Fibroblast of the conjunctiva (primary cell): ENCODE measurements around the gene TULP4.
A peak's percentile ranks its signal among the peaks of the same experiment; 100 is the strongest.
"Not testable (repeated sequence)": the region's sequence is repeated elsewhere in the genome, so short reads cannot be mapped to it uniquely, and the experiment has no call there.

ENCODE experiments used
- DNase-seq: peaks from one replicate; pipeline ENCODE4 v3.0.0-alpha.2; 2010; ENCODE audit warnings: low read depth

The TULP4 gene

GRCh38 chr6:158295976-158296853, 16.1 kb upstream of the TULP4 start:
- DNase-seq = not testable (repeated sequence)

- not testable (repeated sequence) for DNase-seq
Observed at GRCh38 chr6:158296854-158297324, 15.4 kb upstream of the TULP4 start.

- not testable (repeated sequence) for DNase-seq
Observed at GRCh38 chr6:158297657-158298056, 14.6 kb upstream of the TULP4 start.

DNA sequence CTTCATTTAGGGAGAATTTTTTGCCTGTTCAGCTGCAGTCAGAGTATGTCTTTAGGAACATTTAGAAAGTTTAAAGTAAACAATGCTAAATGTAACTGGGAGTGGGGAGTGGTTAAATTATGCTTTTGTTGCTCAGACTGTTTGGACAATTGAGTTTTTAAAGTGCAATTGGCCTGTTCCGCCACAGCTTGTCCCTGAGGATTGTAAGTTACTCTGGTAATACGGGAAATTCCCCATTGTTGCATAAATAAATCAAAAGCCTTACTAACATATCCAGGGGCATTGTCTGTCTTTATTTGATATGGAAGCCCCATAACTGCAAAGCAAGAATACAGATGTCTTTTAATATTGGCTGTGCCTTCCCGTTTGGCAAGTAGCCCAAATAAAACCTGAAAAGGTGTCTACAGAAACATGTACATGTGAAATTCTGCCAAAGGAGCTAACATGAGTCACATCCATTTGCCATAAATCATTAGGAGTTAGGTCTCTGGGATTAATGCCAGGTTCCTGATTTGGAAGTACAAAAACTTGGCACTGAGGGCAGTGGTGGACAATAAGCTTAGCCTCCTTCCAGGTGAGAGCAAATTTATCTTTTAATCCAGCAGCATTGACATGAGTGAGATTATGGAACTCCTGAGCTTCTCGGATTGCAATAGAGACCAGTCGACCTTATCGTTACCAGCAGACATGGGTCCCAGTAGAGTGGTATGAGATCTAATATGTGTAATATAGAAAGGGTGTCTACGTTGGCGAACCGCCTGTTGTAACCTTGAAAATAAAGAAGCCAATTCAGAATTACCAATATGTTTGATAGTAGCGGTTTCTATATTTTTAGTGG, 11.7 kb upstream of the TULP4 start:
- DNase-seq = not testable (repeated sequence)

DNA sequence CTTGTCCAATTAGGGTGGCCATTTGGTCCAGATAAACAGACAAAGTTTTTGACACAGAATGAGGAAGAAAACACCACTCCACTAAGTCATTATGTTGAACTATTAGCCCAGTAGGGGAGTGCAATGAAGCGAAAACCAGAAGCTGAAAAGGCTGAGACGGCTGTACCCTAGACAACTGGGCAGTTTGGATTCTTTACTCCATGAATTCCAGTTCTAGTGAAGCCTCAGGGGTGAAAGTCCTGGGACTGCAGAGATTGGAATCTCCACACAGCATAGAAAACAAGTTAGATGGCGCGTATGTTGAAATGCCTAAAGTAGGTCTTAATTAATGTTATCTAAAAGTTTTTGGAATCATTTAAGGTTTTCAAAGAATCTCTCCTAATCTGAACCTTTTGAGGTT, 10.7 kb upstream of the TULP4 start:
- not testable (repeated sequence) for DNase-seq

DNA sequence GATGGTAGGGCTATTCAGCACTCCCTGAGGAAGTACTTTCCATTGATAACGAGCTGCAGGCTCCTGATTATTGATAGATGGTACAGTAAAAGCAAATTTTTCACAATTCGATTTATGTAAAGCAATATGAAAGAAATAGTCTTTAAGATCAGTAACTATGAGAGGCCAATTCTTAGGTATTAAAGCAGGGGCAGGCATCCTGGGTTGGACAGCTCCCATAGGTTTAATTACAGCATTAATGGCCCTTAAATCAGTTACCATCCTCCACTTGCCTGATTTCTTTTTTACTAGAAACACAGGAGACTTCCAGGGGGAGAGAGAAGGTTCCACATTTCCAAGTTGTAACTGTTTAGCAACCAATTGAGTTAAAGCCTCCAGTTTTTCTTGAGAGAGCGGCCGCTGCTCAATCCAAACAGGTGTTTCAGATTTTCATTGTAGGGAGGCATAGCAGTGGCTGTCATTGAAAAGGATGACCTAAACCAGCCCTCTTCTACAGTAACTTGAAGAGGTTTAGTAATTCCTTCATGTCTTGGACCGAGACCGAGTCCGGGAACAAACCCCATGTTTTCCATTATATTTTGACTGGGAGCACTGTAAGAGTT, 10.0 kb upstream of the TULP4 start:
- DNase-seq = not testable (repeated sequence)

DNA sequence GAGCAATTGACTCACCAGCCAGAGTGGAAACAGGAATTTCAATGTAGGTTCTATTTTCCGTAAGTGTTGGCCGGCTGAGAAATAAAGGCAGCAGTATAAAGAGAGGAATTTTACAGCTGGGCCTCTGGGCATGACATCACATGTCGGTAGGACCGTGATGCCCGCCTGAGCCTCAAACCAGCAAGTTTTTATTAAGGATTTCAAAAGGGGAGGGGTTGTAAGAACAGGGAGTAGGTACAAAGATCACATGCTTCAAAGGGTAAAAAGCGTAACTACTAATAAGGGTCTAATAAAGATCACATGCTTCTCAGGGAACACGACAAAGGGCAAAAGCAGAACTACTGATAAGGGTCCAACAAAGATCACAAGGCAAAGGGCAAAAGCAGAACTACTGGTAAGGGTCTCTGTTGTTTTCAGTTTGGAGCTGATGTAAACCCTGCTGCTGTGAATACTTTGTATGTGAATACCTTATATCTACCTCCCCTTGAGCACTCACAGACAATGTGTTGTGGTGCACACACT, 9.0 kb upstream of the TULP4 start:
- no peak for DNase-seq

GRCh38 chr6:158304254-158304653, 8.0 kb upstream of the TULP4 start:
- DNase-seq = no peak

DNA sequence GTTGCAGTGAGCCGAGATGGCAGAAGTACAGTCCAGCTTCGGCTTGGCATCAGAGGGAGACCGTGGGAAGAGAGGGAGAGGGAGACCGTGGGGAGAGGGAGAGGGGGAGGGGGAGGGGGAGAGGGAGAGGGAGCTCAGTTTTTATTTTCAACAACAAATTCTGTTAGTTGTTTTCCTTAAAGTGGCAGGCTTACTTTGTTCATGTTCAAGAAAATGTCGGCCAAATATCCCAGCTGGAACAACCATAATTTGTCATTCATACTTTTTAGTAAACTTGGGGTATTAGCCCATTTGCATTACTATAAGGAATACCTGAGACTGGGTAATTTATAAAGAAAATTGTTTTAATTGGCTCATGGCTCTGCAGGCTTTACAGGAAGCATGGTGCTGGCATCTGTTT, 2.5 kb upstream of the TULP4 start:
- no peak for DNase-seq

DNA sequence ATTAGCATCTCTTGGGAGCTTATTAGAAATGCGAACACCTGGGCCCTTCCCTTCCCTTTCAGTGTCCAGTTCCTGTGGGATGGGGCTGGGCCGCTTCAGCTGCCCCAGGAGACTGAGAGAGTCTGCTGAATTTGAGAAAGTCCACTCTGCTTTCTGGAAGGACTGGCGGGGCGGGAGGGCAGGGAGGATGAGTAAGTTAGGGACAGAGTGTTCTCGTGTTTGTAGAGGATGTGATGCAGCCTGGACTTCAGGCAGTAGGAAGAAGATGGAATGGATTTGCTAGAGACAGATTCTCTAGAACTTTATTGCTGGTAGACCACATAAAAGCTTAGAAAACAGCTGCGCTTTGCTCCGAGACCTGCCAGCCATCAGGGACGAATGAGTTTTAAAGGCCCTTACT, 1.1 kb upstream of the TULP4 start:
- no peak for DNase-seq

DNA sequence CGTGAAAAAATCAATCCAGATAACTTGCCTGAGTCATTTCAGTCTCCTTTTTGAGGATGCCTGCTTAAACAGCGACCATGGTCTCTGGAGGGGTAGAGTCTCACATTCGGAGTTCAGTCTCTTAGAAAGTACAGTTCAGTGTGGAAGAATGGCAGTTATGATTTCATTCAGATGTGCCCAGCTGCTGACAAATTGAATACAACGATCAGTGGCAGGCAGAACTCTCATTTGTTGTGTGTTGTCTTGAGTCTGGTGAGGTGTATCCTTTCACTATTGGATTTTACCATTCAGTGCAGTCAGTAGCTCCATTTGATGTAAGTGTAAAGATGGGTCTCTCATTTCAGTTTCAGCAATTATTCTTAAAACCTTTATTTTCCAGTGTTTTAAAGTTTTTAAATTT, 639 bp upstream of the TULP4 start:
- no peak for DNase-seq

- DNase-seq = no peak
Observed at GRCh38 chr6:158312672-158313397, 570 bp downstream of the TULP4 start.

DNA sequence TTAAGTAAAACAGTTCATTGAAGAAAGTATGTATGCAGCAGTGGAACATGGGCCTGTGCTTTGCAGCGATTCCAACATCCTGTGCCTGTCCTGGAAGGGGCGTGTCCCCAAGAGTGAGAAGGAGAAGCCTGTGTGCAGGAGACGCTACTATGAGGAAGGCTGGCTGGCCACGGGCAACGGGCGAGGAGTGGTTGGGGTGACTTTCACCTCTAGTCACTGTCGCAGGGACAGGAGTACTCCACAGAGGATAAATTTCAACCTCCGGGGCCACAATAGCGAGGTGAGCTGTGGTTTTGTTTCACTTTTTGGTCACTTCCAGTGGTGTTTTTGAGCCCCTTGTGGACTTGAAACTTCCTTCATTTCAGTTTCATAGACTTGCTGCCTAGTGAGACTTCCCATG, 1.7 kb downstream of the TULP4 start:
- no peak for DNase-seq

DNA sequence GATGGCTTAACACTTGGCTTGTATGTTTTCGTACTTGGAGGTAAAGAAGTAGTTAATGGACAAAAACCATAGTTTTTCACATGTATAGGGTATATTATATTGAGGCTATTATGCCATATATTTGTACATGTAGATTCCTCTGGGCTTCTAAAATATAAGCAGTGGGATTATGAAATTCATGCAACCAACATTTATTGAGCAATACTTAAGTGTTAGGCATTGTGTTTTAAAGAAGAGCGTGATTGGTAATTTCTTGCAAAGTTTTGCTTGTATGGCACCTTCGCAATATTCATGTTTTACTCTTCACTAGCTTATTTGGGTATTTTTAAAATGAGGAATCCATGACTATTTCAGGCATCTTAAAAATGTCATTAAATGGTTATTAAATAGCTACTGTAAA, 2.5 kb downstream of the TULP4 start:
- no peak for DNase-seq

DNA sequence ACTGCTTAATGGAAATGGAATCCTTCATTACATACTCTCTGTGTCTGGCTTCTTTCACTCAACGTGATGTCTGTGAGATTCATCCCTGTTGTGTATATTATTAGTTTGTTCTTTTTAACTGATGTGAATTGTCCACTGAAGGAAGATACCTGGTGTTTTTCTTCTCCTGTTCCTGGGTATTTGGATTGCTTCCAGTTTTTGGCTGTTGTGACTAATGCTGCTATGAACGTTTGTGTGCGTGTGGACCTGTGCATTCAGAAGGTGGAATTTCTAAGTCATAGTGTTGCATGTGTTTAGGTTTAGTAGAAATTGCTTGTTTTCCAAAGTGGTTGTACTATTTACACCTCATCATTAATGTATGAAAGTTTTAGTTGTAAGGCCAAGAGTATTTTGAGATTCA, 3.8 kb downstream of the TULP4 start:
- DNase-seq = no peak

DNA sequence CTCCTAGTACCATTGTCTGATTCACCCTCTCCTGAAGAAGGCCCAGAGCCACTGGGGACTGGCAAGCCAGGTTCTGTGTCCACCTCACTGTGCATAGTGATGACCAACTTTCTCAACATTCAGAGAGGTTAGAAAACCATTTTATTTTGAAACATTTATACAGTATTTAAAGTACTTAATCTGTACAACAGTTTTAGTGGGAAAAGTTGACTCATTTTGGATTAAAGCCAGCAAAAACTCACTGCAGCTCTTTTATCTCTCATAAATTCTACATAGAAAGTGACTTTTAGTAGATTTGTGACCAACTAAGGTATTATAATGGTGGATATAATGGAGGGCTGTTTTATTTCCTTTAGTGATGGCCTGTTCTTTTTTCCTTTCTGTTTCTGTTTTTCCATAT, 9.7 kb downstream of the TULP4 start:
- DNase-seq = peak; percentile 32

- DNase-seq = no peak
Observed at GRCh38 chr6:158322400-158322723, 10.1 kb downstream of the TULP4 start.

DNA sequence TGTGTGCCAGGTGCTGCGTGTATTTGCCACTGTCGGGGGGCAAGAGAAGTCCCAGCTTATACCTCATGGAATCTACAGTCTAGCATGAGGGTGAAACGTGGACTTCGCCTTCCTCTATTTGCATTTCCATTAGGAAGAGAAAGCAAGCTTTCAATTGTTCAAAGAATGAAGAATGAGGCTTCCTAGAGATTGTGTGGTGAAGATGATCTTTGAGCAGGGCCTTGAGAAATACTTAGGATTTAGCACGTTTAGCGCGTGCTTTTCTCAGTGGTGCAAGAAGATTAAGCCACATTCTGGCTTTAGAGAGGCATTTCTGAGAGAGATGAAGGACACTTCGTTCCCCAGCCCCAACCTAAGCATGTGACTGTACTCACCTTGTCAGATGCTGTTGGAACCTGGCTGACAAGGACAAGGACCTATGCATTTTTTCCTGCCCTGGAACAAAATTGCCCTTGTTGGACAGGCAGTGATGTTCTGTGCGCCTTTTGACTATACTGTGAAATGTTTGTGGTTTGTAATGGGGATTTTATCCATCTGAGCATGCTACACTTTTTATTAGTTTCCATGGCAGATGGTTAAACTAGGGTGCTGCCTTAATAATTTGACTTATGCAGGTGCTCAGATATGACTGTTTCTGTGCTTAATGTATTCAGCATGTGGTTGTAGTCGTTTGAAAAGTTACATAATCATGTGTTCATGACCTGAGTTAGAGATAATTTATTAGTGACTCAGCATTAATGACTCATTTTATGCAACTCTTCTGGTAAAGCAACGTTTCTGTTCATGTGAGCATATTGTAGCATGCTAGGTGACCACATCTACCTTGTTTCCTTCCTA, 10.7 kb downstream of the TULP4 start:
- no peak for DNase-seq

DNA sequence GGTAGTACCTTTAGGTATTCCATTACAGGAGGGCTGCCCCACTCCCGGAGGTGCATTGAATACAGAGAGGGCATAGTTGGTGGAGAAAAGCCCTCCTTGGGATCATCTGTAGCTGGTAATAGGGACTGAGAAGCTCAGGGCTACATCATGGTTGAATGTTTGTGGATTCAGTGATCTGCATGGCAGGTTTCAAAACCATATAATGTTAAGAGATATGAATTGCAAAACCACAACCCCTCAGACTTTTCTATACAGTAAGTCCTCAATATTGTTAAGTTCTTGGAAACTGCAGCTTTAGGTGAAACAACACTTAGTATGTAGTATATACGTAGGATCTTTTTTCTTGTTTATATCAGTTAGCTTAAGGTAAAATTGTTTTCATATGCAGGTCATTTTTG, 11.3 kb downstream of the TULP4 start:
- no peak for DNase-seq

DNA sequence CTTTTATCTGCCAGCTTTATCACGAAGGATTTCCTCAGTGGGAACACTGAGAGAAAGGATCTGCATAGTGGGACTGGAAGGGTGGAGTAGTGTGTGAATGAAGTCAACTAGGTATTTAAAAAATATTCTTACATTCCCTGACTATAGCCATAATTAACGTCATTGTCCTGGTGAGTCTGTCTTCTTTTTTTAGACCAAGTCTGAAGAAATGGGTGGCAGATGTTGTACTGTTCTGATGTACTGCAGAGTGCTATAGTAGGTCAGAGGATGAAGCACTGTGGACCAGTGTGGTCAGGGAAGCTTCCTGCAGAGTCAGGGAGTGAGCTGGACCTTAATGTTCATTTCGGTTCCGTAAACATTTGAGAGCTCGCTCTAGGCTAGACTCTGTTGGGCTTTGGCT, 11.9 kb downstream of the TULP4 start:
- DNase-seq = no peak

GRCh38 chr6:158327211-158327610, 14.9 kb downstream of the TULP4 start:
- no peak for DNase-seq
